SK-N-SH treated with all-trans-retinoic acid at 6 μM for 48 hours (cell line): ENCODE results near the gene MID1.

Experiments used
- ARNTL ChIP-seq: fragments of 450-650 bp; formaldehyde crosslinking; IDR thresholded peaks from 2 replicates; pipeline ENCODE4 v1.5.0; 2020; ENCODE audit warnings: low read depth, mild to moderate bottlenecking, moderate library complexity, borderline replicate concordance
- CREB5 ChIP-seq: fragments of 250-450 bp; sonication (Bioruptor Pico); IDR thresholded peaks from 2 replicates; pipeline ENCODE4 v1.5.1; 2020; ENCODE audit warnings: low read depth, mild to moderate bottlenecking, moderate library complexity
- CSRNP3 ChIP-seq: fragments of 250-450 bp; sonication (Bioruptor Pico); IDR thresholded peaks from 2 replicates; pipeline ENCODE4 v1.5.1; 2021; ENCODE audit warnings: mild to moderate bottlenecking, moderate library complexity
- ESRRG ChIP-seq: fragments of 250-450 bp; sonication (Bioruptor Pico); IDR thresholded peaks from 2 replicates; pipeline ENCODE4 v1.6.1; 2021; ENCODE audit warnings: mild to moderate bottlenecking
- PATZ1 ChIP-seq: fragments of 250-450 bp; sonication (Bioruptor Pico); IDR thresholded peaks from 2 replicates; pipeline ENCODE4 v1.8.0; 2020; ENCODE audit warnings: mild to moderate bottlenecking, moderate library complexity, borderline replicate concordance
- RARB ChIP-seq: fragments of 250-450 bp; sonication (Bioruptor Pico); IDR thresholded peaks from 2 replicates; pipeline ENCODE4 v1.8.0; 2021; ENCODE audit warnings: mild to moderate bottlenecking, moderate library complexity
- TCF4 ChIP-seq: fragments of 250-450 bp; sonication (Bioruptor Pico); IDR thresholded peaks from 2 replicates; pipeline ENCODE4 v1.8.0; 2021; ENCODE audit warnings: mild to moderate bottlenecking, moderate library complexity, borderline replicate concordance
- TSHZ2 ChIP-seq: fragments of 250-450 bp; sonication (Bioruptor Pico); IDR thresholded peaks from 2 replicates; pipeline ENCODE4 v1.5.0; 2020; ENCODE audit warnings: mild to moderate bottlenecking, moderate library complexity
- ZFP30 ChIP-seq: fragments of 450-650 bp; formaldehyde crosslinking; IDR thresholded peaks from 2 replicates; pipeline ENCODE4 v1.5.0; 2022; ENCODE audit warnings: mild to moderate bottlenecking, moderate library complexity
- ZNF8 ChIP-seq: fragments of 450-650 bp; formaldehyde crosslinking; IDR thresholded peaks from 2 replicates; pipeline ENCODE4 v1.5.0; 2020; ENCODE audit warnings: mild to moderate bottlenecking, moderate library complexity

GRCh38 chrX:10591363-10592335 is 28.7 kb downstream of the MID1 start:
- TF ChIP-seq TSHZ2 (CRISPR knock-in tag): no peak
- no peak for TF ChIP-seq TCF4 (CRISPR knock-in tag)
- no peak for TF ChIP-seq ESRRG (CRISPR knock-in tag)
- no peak for TF ChIP-seq ZNF8
- no peak for TF ChIP-seq ZFP30 (CRISPR knock-in tag)
- no peak for TF ChIP-seq CREB5 (CRISPR knock-in tag)
- TF ChIP-seq RARB: no peak
- TF ChIP-seq PATZ1: no peak
- no peak for TF ChIP-seq ARNTL (CRISPR knock-in tag)
- no peak for TF ChIP-seq CSRNP3 (CRISPR knock-in tag)
